Activated CD4-positive, alpha-beta T cell treated with anti-CD3 and anti-CD28 coated beads, Interleukin-2, amount 50 U/mL, for 48 hours (primary cell): ENCODE measurements around the gene HMCN2.

Source experiments
- DNase-seq, 2 experiments: peaks; one replicate each; pipeline ENCODE4 v3.0.0-alpha.2; 2020

HMCN2 gene

GRCh38 chr9:130347931-130348330 lies 82.4 kb downstream of the HMCN2 start:
- DNase-seq = no peak

- no peak for DNase-seq
Measured at GRCh38 chr9:130348341-130348740, 82.8 kb downstream of the HMCN2 start.

- no peak for DNase-seq
Measured at GRCh38 chr9:130348881-130349280, 83.3 kb downstream of the HMCN2 start.

DNA sequence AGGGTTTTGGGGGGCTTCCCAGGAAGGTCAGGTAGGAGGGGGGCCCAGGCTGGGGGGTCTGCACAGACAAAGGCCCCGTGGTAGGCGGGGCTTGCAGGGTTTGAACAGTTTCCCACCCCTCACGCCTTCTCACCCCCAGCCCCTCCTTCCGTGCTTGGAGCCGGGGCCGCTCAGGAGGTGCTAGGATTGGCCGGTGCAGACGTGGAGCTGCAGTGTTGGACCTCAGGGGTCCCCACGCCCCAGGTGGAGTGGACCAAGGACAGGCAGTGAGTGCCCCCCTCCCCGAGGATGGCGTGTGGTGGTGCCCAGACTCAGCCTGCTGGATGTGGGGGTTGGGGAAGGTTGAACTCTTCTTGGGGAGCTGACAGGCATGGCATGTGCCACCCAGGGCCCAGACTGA lies 83.8 kb downstream of the HMCN2 start:
- no peak for DNase-seq

GRCh38 chr9:130351343-130351742 lies 85.8 kb downstream of the HMCN2 start:
- no peak for DNase-seq

DNA sequence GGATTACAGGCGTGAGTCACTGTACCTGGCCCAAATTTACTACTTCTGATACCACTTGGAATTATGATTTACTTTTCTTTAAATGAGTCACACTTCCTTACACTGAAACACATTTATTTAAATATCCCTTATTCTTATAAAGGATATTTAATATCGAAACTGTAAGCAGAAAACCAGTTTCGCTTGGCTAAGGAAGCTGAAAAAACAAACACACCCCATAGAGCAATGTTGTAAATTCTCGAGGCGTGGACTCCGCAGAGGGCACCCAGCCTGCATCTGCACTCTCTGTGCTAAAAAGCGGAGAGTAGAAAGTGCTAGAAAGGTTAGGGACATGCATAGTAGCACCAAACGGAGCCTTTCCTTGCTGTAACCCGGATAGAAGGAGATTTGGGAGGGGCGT lies 86.5 kb downstream of the HMCN2 start:
- no peak for DNase-seq

GRCh38 chr9:130352586-130353285 lies 87.2 kb downstream of the HMCN2 start:
- no peak for DNase-seq

- no peak for DNase-seq
Measured at GRCh38 chr9:130354378-130354777, 88.8 kb downstream of the HMCN2 start.

DNA sequence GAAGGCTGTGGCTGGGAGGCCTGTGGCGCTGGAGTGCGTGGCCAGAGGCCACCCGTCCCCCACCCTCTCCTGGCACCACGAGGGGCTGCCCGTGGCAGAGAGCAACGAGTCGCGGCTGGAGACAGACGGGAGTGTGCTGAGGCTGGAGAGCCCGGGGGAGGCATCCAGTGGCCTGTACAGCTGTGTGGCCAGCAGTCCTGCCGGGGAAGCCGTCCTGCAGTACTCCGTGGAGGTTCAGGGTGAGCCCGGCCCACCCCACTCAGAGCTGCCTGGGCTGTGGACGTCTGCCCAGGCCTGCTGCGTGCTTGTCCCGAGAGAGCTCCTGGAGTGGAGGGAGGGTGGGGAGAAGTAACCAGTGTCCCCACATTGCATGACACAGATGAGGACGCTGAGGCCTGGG lies 89.2 kb downstream of the HMCN2 start:
- DNase-seq = no peak

- DNase-seq = no peak
Measured at GRCh38 chr9:130356033-130356432, 90.5 kb downstream of the HMCN2 start.

GRCh38 chr9:130356877-130357584 lies 91.5 kb downstream of the HMCN2 start:
- DNase-seq = no peak

DNA sequence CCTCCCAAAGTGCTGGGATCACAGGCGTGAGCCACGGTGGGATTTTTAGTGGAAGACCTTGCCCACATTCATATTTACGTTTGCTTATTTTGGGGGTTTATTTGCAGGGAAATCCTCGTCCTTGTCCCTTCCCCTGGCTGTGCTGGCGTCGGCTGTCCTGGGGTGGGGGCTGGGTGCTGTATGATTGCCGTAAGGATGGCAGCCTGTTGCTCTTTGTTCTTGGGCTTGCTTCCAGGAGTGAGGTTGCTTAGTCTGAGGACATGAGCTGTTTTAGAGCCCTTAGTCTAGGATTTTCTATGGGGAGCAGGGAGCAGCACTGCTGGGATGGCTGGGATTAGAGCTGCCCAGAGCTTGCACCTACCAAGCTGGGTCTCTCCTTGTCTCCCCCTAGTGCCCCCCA lies 93.4 kb downstream of the HMCN2 start:
- no peak for DNase-seq

GRCh38 chr9:130359819-130360218 lies 94.3 kb downstream of the HMCN2 start:
- no peak for DNase-seq

GRCh38 chr9:130360672-130361071 lies 95.1 kb downstream of the HMCN2 start:
- no peak for DNase-seq

DNA sequence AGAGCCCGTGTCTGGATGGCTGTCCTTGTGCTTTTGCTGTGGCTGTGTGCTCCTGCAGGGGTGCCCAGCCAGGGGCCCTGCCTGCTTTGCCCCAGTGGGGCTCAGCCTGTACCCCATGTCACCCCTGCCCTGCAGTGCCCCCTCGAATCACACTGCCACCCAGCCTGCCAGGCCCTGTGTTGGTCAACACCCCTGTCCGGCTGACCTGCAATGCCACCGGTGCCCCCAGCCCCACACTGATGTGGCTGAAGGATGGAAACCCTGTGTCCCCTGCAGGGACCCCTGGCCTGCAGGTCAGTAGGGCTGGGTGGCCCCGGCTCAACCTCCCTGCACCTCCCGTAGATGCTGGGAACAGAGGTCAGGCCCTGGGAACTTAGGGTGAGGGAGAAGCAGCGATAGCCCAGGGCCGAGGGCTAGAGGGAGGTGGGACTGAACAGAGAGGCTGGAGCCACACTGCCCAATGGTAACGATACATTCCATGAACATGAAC lies 96.4 kb downstream of the HMCN2 start:
- DNase-seq = no peak

- DNase-seq = no peak
Measured at GRCh38 chr9:130362691-130363090, 97.1 kb downstream of the HMCN2 start.

- DNase-seq = no peak
Measured at GRCh38 chr9:130363755-130364404, 98.3 kb downstream of the HMCN2 start.

GRCh38 chr9:130364619-130365322 lies 99.2 kb downstream of the HMCN2 start:
- no peak for DNase-seq

- no peak for DNase-seq
Measured at GRCh38 chr9:130365323-130365721, 99.8 kb downstream of the HMCN2 start.

GRCh38 chr9:130366072-130366471 lies 100.5 kb downstream of the HMCN2 start:
- DNase-seq = no peak

GRCh38 chr9:130366888-130367550 lies 101.5 kb downstream of the HMCN2 start:
- DNase-seq = no peak

DNA sequence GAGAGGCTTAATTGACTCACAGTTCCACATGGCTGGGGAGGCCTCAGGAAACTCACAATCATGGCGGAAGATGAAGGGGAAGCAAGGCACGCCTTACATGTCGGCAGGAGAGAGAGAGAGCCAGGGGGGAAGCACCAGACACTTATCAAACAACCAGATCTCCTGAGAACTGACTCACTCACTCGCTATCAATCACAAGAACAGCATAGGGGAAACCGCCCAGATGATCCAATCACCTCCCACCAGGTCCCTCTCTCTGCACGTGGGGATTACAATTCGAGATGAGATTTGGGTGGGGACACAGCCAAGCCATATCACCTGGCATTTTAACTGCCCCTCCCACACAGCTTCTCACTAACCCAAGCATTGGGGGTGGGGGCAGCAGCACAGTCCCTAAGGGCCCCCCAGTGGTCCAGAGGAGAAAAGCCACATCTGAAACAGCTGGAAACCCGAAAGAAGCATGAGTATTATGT lies 103.1 kb downstream of the HMCN2 start:
- peak; percentile 42 to 56 for DNase-seq

GRCh38 chr9:130370226-130370625 lies 104.7 kb downstream of the HMCN2 start:
- no peak for DNase-seq
